ENCODE data around the gene MGME1. TPM values are rescaled to one million over a fixed set of nuclear protein-coding genes. Genes with fewer than 3 reads are reported as not detected.

Gene MGME1
- total RNA-seq, 4 donors from 2014 or later, result 5.8 to 12.3 (median 7.3) TPM

- TF ChIP-seq CTCF (IDR thresholded peaks at IDR 0.05), result no peak
Observed at GRCh38 chr20:18011482-18011881, 42.7 kb downstream of the MGME1 start.

GRCh38 chr20:18011951-18012645 lies 43.3 kb downstream of the MGME1 start:
- DNase-seq (ENCODE audit: low spot score), result no peak
- no peak for TF ChIP-seq CTCF (IDR thresholded peaks at IDR 0.05)
- no peak for ATAC-seq (ENCODE audit: low FRiP score)

More at GRCh38 chr20:18011482-18011881, 42.7 kb downstream of the MGME1 start:
- ATAC-seq (ENCODE audit: low FRiP score) (no peak), DNase-seq (ENCODE audit: low spot score) (no peak)

GRCh38 chr20:18012901-18013300 lies 44.1 kb downstream of the MGME1 start:
- DNase-seq (ENCODE audit: low spot score) (no peak), ATAC-seq (ENCODE audit: low FRiP score) (no peak)
- no peak for TF ChIP-seq CTCF (IDR thresholded peaks at IDR 0.05)

DNA sequence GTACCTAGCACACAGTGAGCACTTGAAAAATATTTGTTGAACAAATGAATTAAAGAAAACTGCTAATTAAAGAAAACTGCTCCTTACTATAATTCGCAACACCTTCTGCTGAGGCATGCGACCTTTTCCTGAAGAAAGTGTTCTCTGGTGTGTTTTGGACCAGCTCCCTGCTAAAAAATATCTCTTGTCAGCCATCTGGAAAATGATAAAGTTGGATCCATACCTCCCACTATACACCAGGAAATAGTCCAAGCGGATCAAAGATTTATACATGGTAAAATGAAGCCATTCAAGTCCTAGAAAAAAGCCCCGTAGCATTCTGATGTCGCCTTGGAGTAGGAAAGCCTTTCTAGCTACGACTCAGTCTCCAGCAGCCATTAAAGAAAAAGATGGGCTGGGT lies 45.6 kb downstream of the MGME1 start:
- ATAC-seq (ENCODE audit: low FRiP score) (no peak), DNase-seq (ENCODE audit: low spot score) (no peak)
- no peak for TF ChIP-seq CTCF (IDR thresholded peaks at IDR 0.05)

- ATAC-seq (ENCODE audit: low FRiP score) (no peak), DNase-seq (ENCODE audit: low spot score) (no peak)
- TF ChIP-seq CTCF (IDR thresholded peaks at IDR 0.05), result no peak
Observed at GRCh38 chr20:18016772-18017171, 48.0 kb downstream of the MGME1 start.

- no peak for DNase-seq (ENCODE audit: low spot score)
- no peak for ATAC-seq (ENCODE audit: low FRiP score)
- TF ChIP-seq CTCF (IDR thresholded peaks at IDR 0.05), result no peak
Observed at GRCh38 chr20:18018100-18018499, 49.3 kb downstream of the MGME1 start.

GRCh38 chr20:18019068-18019467 lies 50.2 kb downstream of the MGME1 start:
- no peak for ATAC-seq (ENCODE audit: low FRiP score)
- TF ChIP-seq CTCF (IDR thresholded peaks at IDR 0.05), result no peak

More at GRCh38 chr20:18019068-18019467, 50.2 kb downstream of the MGME1 start:
- DNase-seq (ENCODE audit: low spot score), result no peak

Data from omental fat pad (tissue), 4 donors.